OCI-LY1 (cell line): ENCODE data around the gene PXN.

Experiments
- H2AFZ ChIP-seq: fragments of 200-600 bp; sonication (generic), shearing (Covaris generic); 2 replicates; pipeline ENCODE4 v1.6.0; 2014; ENCODE audit warnings: antibody characterized with exemption, mild to moderate bottlenecking, low read length
- H3F3A ChIP-seq: fragments of 200-600 bp; sonication (generic), shearing (Covaris generic); 2 replicates; pipeline ENCODE4 v1.6.0; 2014; ENCODE audit warnings: mild to moderate bottlenecking, antibody characterized with exemption, low read length, moderate library complexity; ENCODE audit not compliant: insufficient read depth
- H3K27ac ChIP-seq: fragments of 200-600 bp; sonication (generic); 2 replicates; pipeline ENCODE4 v1.5.1; 2014; ENCODE audit warnings: low read length, mixed run types, mild to moderate bottlenecking, low read depth; ENCODE audit not compliant: poor library complexity, severe bottlenecking
- H3K27me3 ChIP-seq: fragments of 200-600 bp; sonication (generic); 2 replicates; pipeline ENCODE4 v1.6.0; 2014; ENCODE audit warnings: antibody characterized with exemption, mild to moderate bottlenecking, low read length, moderate library complexity; ENCODE audit not compliant: insufficient read depth
- H3K36me3 ChIP-seq: fragments of 200-600 bp; sonication (generic); 2 replicates; pipeline ENCODE4 v1.6.1; 2014; ENCODE audit warnings: mild to moderate bottlenecking, antibody characterized with exemption, low read length, moderate library complexity, mixed read lengths; ENCODE audit not compliant: insufficient read depth
- H3K4me1 ChIP-seq: fragments of 200-600 bp; sonication (generic); 2 replicates; pipeline ENCODE4 v1.5.1; 2014; ENCODE audit warnings: mild to moderate bottlenecking, low read length, moderate library complexity; ENCODE audit not compliant: insufficient read depth, severe bottlenecking
- H3K4me2 ChIP-seq: fragments of 200-600 bp; sonication (generic), shearing (Covaris generic); 2 replicates; pipeline ENCODE4 v1.6.1; 2014; ENCODE audit warnings: low read length
- H3K4me3 ChIP-seq: fragments of 200-600 bp; sonication (generic); 2 replicates; pipeline ENCODE4 v1.5.1; 2014; ENCODE audit warnings: low read length, low read depth, mild to moderate bottlenecking, mixed read lengths; ENCODE audit not compliant: poor library complexity, severe bottlenecking
- H3K79me2 ChIP-seq: fragments of 200-600 bp; shearing (Covaris generic); 2 replicates; pipeline ENCODE4 v1.6.1; 2016; ENCODE audit warnings: mixed run types, low read length, mixed read lengths; ENCODE audit not compliant: insufficient read depth
- H3K9ac ChIP-seq: fragments of 200-600 bp; sonication (generic), shearing (Covaris generic); 2 replicates; pipeline ENCODE4 v1.6.1; 2014; ENCODE audit warnings: mild to moderate bottlenecking, low read length, mixed read lengths
- H3K9me2 ChIP-seq: fragments of 200-600 bp; sonication (generic), shearing (Covaris generic); 2 replicates; pipeline ENCODE4 v1.6.1; 2014; ENCODE audit warnings: low read depth, mild to moderate bottlenecking, low read length, mixed read lengths
- H3K9me3 ChIP-seq: fragments of 200-600 bp; shearing (Covaris generic); 2 replicates; pipeline ENCODE4 v1.6.1; 2014; ENCODE audit warnings: low read length, mixed read lengths
- H4K20me1 ChIP-seq: fragments of 200-600 bp; sonication (generic), shearing (Covaris generic); 2 replicates; pipeline ENCODE4 v1.6.0; 2016; ENCODE audit warnings: mild to moderate bottlenecking, low read length; ENCODE audit not compliant: insufficient read depth
- EZH2 ChIP-seq: fragments of 200-600 bp; sonication (generic), shearing (Covaris generic); IDR thresholded peaks from 2 replicates; pipeline ENCODE4 v1.8.0; 2017; ENCODE audit warnings: borderline replicate concordance, mixed run types, mild to moderate bottlenecking, antibody characterized with exemption, low read length, moderate library complexity, mixed read lengths
- TF ChIP-seq, protein P1 (sequence below): fragments of 200-600 bp; sonication (generic), shearing (Covaris generic); IDR thresholded peaks from 2 replicates; pipeline ENCODE4 v1.5.1; 2017; ENCODE audit warnings: mild to moderate bottlenecking, antibody characterized with exemption, low read length, moderate library complexity, mixed read lengths

The PXN gene

DNA sequence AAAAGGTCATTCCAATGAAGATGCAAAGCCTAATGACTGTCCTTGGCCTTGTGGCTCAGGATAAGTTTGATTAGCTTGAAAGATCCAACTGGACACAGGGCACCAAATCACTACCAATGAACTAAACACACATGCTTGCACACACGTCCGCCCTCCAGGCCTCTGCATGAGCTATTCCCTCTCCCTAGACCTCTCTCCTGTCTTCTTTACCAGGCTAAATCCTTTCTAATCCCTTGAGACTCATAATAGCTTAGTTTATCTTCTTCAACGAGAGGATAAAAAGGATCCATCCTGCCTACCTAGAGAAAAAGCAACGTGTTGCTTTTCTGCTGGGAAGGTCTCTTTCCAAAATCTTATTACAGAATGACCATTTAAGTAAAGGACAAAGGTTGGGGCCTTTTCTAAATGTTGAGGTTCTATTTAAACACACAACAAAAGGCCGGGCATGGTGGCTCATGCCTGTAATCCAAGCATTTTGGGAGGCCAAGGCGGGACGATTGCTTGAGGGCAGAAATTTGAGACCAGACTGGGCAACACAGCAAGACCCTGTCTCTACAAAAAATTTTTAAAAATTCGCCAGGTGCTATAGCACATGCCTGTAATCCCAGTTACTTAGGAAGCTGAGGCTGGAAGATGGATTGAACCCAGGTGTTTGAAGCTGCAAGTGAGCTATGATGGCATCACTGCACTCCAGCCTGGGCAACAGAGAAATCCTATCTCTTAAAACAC is 22.4 kb downstream of the PXN start:
- H3K9me3 ChIP-seq: no peaks in the 10 kb centered on the region
- no peaks in the 10 kb centered on the region for H3K9me2 ChIP-seq
- no peak overlapping the region for H3K4me3 ChIP-seq
- H4K20me1 ChIP-seq: no peaks in the 10 kb centered on the region
- no peak overlapping the region for H3K27ac ChIP-seq
- no peaks in the 10 kb centered on the region for H3F3A ChIP-seq
- H3K36me3 ChIP-seq: no peaks in the 10 kb centered on the region
- H3K27me3 ChIP-seq: no peaks in the 10 kb centered on the region; the same call in 1 of the 2 replicates
- no peaks in the 10 kb centered on the region for H3K4me1 ChIP-seq
- no peaks in the 10 kb centered on the region for H3K79me2 ChIP-seq
- H3K9ac ChIP-seq: no peak overlapping the region
- no peak for TF ChIP-seq EZH2
- TF ChIP-seq, protein P1, sequence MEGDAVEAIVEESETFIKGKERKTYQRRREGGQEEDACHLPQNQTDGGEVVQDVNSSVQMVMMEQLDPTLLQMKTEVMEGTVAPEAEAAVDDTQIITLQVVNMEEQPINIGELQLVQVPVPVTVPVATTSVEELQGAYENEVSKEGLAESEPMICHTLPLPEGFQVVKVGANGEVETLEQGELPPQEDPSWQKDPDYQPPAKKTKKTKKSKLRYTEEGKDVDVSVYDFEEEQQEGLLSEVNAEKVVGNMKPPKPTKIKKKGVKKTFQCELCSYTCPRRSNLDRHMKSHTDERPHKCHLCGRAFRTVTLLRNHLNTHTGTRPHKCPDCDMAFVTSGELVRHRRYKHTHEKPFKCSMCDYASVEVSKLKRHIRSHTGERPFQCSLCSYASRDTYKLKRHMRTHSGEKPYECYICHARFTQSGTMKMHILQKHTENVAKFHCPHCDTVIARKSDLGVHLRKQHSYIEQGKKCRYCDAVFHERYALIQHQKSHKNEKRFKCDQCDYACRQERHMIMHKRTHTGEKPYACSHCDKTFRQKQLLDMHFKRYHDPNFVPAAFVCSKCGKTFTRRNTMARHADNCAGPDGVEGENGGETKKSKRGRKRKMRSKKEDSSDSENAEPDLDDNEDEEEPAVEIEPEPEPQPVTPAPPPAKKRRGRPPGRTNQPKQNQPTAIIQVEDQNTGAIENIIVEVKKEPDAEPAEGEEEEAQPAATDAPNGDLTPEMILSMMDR: no peak
- H2AFZ ChIP-seq: no peak overlapping the region
- H3K4me2 ChIP-seq: no peak overlapping the region

GRCh38 chr12:120242275-120242799 is 23.2 kb downstream of the PXN start:
- H3K27me3 ChIP-seq: no peaks in the 10 kb centered on the region; the same call in 1 of the 2 replicates
- no peak overlapping the region for H3K4me2 ChIP-seq
- H3K9ac ChIP-seq: no peak overlapping the region
- H3K9me2 ChIP-seq: no peaks in the 10 kb centered on the region
- no peak for TF ChIP-seq EZH2
- TF ChIP-seq, protein P1: no peak
- H3K79me2 ChIP-seq: no peaks in the 10 kb centered on the region
- no peaks in the 10 kb centered on the region for H3K4me1 ChIP-seq
- no peak overlapping the region for H3K27ac ChIP-seq
- H2AFZ ChIP-seq: no peak overlapping the region
- H4K20me1 ChIP-seq: no peaks in the 10 kb centered on the region
- H3K4me3 ChIP-seq: no peak overlapping the region
- H3K9me3 ChIP-seq: no peaks in the 10 kb centered on the region
- H3K36me3 ChIP-seq: no peaks in the 10 kb centered on the region
- H3F3A ChIP-seq: no peaks in the 10 kb centered on the region

- Histone ChIP-seq H3K9ac (no peak overlapping the region), H3K4me1 (no peaks in the 10 kb centered on the region), H3F3A (no peaks in the 10 kb centered on the region), H3K27ac (no peak overlapping the region), H3K9me2 (no peaks in the 10 kb centered on the region), H3K4me3 (no peak overlapping the region), H4K20me1 (no peaks in the 10 kb centered on the region), H2AFZ (no peak overlapping the region), H3K9me3 (no peaks in the 10 kb centered on the region), H3K36me3 (no peaks in the 10 kb centered on the region), H3K27me3 (no peaks in the 10 kb centered on the region; the same call in 1 of the 2 replicates), H3K79me2 (no peaks in the 10 kb centered on the region), H3K4me2 (no peak overlapping the region)
- no peak for TF ChIP-seq EZH2
- TF ChIP-seq, protein P1: no peak
Observed at GRCh38 chr12:120241561-120242274, 23.8 kb downstream of the PXN start.
